MCF 10A (cell line): ENCODE results near the gene CELF4. TPM values are rescaled to one million over a fixed set of nuclear protein-coding genes. Genes with fewer than 3 reads are reported as not detected.

Experiments used
- BruUV-seq: library from RNA; stranded (reverse); fragments of 400-500 nt; replicated peaks from 2 replicates; lab custom pipeline; 2021; lab: Mats Ljungman, UMichigan
- CTCF ChIA-PET: fragments of 300-600 bp; sonication (Branson Sonifier 250); formaldehyde crosslinking; extraction: SDS; loops from one replicate; lab custom pipeline; 2021; ENCODE audit warnings: antibody characterized with exemption, inconsistent platforms; lab: Yijun Ruan, JAX
- POLR2A ChIA-PET: fragments of 300-600, 350-650 bp; sonication (Branson Sonifier 250); formaldehyde crosslinking; extraction: SDS; loops from one replicate; lab custom pipeline; 2020; ENCODE audit warnings: antibody characterized with exemption, inconsistent platforms; lab: Yijun Ruan, JAX
- DNase-seq: peaks from one replicate; pipeline ENCODE4 v3.0.0-alpha.2; 2018; ENCODE audit not compliant: unreplicated experiment
- H3K27ac Mint-ChIP-seq: one replicate; pipeline ENCODE4 v1.8.0; 2022; ENCODE audit warnings: mild to moderate bottlenecking, low read depth, mixed read lengths; ENCODE audit not compliant: unreplicated experiment
- H3K27me3 Mint-ChIP-seq: one replicate; pipeline ENCODE4 v1.8.0; 2022; ENCODE audit warnings: mixed read lengths; ENCODE audit not compliant: insufficient read depth, unreplicated experiment
- H3K36me3 Mint-ChIP-seq: one replicate; pipeline ENCODE4 v1.8.0; 2022; ENCODE audit warnings: mild to moderate bottlenecking, moderate library complexity, mixed read lengths; ENCODE audit not compliant: insufficient read depth, unreplicated experiment
- H3K4me1 Mint-ChIP-seq: one replicate; pipeline ENCODE4 v1.8.0; 2022; ENCODE audit warnings: mixed read lengths; ENCODE audit not compliant: insufficient read depth, unreplicated experiment
- H3K4me3 Mint-ChIP-seq: one replicate; pipeline ENCODE4 v1.8.0; 2022; ENCODE audit warnings: mild to moderate bottlenecking, moderate library complexity, mixed read lengths; ENCODE audit not compliant: unreplicated experiment
- H3K9me3 Mint-ChIP-seq: one replicate; pipeline ENCODE4 v1.8.0; 2022; ENCODE audit warnings: mixed read lengths; ENCODE audit not compliant: unreplicated experiment
- intact Hi-C: fragments of 100-400 bp; cut with micrococcal nuclease; formaldehyde crosslinking; loops from 2 replicates; pipeline ENCODE4 v1.14.1; 2022
- total RNA-seq: library from RNA; stranded (reverse); gene quantifications from 2 replicates; pipeline ENCODE4 v1.2.3, GENCODE V29; 2022
- TF ChIP-seq, protein P1 (sequence below): fragments of 200-600 bp; IDR thresholded peaks from one replicate; pipeline ENCODE4 v1.8.0; 2022; ENCODE audit warnings: antibody characterized with exemption, mild to moderate bottlenecking; ENCODE audit not compliant: unreplicated experiment

The CELF4 gene
- total RNA-seq, 1 experiment from 2014 or later = not detected

DNA sequence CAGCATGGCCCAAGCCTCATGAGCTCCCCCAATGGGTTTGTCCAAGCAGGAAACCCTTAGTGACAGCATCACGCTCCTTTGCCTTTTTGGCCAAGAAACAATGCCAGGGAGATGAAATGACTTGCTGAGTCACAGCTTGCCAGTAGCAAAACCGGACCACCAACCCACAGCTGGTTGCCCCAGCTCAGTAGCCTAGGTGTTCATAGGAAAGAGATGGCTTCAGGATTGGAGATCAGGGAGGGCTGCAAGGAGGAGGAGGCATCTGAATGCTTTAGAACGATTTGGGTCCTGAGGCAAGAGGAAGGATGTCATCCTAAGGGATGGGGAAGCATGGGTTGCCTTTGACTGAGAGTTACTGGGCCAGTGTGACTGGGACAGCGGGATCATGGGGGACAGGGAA, 116.7 kb downstream of the CELF4 start:
- ChIA-PET POLR2A (no interaction called here), CTCF (interaction anchor here (0.5 to 0.7 kb wide), 4 partner anchors 12 to 189 kb away, joined by 3 read pairs; no protein-coding TSS in a partner anchor)
- no peak overlapping the region for H3K4me3 Mint-ChIP-seq
- no peaks in the 10 kb centered on the region for H3K36me3 Mint-ChIP-seq
- DNase-seq = no peak
- H3K9me3 Mint-ChIP-seq = no peaks in the 10 kb centered on the region
- no peak overlapping the region for H3K27ac Mint-ChIP-seq
- peaks cover 14% of the 10 kb centered on the region for H3K4me1 Mint-ChIP-seq
- TF ChIP-seq, protein P1, sequence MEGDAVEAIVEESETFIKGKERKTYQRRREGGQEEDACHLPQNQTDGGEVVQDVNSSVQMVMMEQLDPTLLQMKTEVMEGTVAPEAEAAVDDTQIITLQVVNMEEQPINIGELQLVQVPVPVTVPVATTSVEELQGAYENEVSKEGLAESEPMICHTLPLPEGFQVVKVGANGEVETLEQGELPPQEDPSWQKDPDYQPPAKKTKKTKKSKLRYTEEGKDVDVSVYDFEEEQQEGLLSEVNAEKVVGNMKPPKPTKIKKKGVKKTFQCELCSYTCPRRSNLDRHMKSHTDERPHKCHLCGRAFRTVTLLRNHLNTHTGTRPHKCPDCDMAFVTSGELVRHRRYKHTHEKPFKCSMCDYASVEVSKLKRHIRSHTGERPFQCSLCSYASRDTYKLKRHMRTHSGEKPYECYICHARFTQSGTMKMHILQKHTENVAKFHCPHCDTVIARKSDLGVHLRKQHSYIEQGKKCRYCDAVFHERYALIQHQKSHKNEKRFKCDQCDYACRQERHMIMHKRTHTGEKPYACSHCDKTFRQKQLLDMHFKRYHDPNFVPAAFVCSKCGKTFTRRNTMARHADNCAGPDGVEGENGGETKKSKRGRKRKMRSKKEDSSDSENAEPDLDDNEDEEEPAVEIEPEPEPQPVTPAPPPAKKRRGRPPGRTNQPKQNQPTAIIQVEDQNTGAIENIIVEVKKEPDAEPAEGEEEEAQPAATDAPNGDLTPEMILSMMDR = no peak
- no peaks in the 10 kb centered on the region for H3K27me3 Mint-ChIP-seq
- no TSS peak for BruUV-seq
- intact Hi-C loops = no loop called here

DNA sequence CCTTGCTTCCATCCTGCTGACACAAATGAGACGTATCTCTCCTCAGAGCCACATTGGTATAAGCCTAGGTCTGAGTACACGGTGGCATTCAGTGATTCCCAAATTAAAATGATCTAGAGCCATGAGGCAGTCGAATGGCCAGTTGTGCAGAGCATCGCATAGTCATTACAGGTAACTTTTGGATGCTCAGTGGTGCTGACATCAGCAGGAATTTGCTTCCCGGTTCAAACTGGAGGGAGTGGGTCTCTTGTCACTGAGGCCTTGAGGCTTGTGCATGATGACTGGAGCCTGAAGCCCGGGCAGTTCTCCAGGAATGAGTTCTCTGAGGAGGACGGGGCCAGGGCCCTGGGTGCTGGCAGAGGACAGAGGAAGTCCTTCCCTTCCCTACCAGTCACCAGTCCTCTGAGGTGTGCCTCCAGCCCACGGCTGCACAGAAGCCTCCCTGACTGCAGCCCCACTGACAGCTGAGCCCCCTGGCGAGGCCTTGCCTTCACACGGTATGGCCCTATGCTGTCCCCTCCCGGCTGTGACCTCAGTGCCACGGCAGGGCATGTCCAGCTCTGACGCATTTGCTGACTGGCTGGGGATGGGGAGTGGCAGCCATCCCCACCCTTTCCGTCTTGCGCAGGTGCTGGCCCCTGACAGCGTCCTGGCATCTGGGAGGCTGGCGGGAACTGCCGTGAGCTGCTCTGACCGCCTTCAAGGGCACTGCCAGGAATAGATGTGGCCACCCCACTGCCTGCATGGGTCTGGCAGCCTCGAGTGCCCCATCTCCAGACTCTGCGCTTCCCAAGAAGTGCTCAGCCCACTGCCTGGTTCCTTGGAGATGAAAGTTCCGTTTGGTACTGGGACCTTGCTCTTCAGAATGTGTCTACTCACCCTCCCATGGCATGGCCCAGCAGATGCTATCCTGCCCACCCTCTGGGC, 117.4 kb downstream of the CELF4 start:
- CTCF ChIA-PET = interaction anchor here (0.6 to 1.0 kb wide), 4 partner anchors 11 to 189 kb away, joined by 3 read pairs; no protein-coding TSS in a partner anchor

DNA sequence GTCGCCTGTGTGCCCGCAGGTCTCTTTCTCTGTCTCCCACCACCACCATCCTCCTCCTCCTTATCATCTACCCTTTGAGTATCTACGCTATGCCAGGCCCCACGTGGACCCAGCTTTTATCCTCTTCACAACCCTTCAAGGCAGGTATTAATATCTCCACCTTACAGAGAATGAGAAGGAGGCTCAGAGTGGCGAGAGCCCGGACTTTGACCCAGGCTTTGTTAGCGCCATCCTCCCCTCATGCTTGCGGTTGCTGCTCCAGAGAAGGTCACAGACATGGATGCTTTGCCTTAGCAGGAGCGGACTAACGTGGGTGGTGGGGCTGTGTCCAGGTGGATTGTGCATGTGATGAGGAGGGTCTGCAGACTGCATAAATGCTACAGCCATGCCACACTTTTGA, 119.8 kb downstream of the CELF4 start:
- BruUV-seq = no TSS peak
- H3K9me3 Mint-ChIP-seq = no peaks in the 10 kb centered on the region
- no peak overlapping the region for H3K4me3 Mint-ChIP-seq
- POLR2A ChIA-PET = no interaction called here
- TF ChIP-seq, protein P1 = no peak
- no peak for DNase-seq
- no peaks in the 10 kb centered on the region for H3K27me3 Mint-ChIP-seq
- peaks cover 7% of the 10 kb centered on the region for H3K4me1 Mint-ChIP-seq
- H3K27ac Mint-ChIP-seq = no peak overlapping the region
- no peaks in the 10 kb centered on the region for H3K36me3 Mint-ChIP-seq
- intact Hi-C loops = no loop called here
- CTCF ChIA-PET = interaction anchor here (0.6 to 5.5 kb wide), 4 partner anchors 9 to 92 kb away, joined by 3 to 34 read pairs (median 4); no protein-coding TSS in a partner anchor

More for the DNA sequence above, 117.4 kb downstream of the CELF4 start:
- intact Hi-C loops = no loop called here
- Mint-ChIP-seq H3K36me3 (no peaks in the 10 kb centered on the region), H3K9me3 (no peaks in the 10 kb centered on the region), H3K4me3 (no peak overlapping the region), H3K27ac (no peak overlapping the region), H3K27me3 (no peaks in the 10 kb centered on the region), H3K4me1 (peaks cover 14% of the 10 kb centered on the region)
- POLR2A ChIA-PET = no interaction called here
- no TSS peak for BruUV-seq
- TF ChIP-seq, protein P1 = no peak
- DNase-seq = no peak

DNA sequence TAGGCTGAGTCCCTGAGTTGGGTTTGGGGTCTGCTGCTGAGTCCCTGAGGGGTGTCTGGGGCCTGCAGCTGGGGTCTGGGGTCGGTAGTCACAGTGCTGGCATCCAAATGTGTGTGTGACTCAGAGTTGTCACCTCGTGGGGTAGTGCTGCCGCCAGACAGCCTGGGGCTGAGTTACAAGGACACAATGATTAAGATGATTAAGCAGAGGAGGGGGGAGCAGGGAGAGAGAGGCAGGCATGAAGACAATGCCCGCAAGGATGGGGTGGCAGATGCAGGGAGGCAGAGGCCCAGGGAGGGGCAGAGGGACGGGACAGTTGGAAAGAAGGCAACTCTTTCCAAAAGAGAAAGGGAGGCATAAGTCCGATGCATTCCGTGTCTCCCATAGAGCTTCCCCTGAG, 120.2 kb downstream of the CELF4 start:
- H3K4me3 Mint-ChIP-seq = no peak overlapping the region
- H3K9me3 Mint-ChIP-seq = no peaks in the 10 kb centered on the region
- H3K36me3 Mint-ChIP-seq = no peaks in the 10 kb centered on the region
- no TSS peak for BruUV-seq
- H3K27me3 Mint-ChIP-seq = no peaks in the 10 kb centered on the region
- ChIA-PET CTCF (interaction anchor here (0.7 to 5.5 kb wide), 5 partner anchors 8 to 93 kb away, joined by 3 to 34 read pairs (median 3); no protein-coding TSS in a partner anchor), POLR2A (no interaction called here)
- TF ChIP-seq, protein P1 = no peak
- DNase-seq = no peak
- H3K27ac Mint-ChIP-seq = no peak overlapping the region
- H3K4me1 Mint-ChIP-seq = peaks cover 7% of the 10 kb centered on the region
- intact Hi-C loops = no loop called here
